Glutamatergic neuron (in vitro differentiated cells): Measurements from ENCODE around the gene CCDC86. TPM values are rescaled to one million over a fixed set of nuclear protein-coding genes. Genes with fewer than 3 reads are reported as not detected.
A peak's percentile ranks its signal among the peaks of the same experiment; 100 is the strongest.

Source experiments
- DNase-seq: peaks from one replicate; pipeline ENCODE4 v3.0.0; 2022
- H3K27ac Mint-ChIP-seq: one replicate; pipeline ENCODE4 v1.8.0; 2020; ENCODE audit warnings: mild to moderate bottlenecking, mixed read lengths, inconsistent platforms; ENCODE audit not compliant: unreplicated experiment
- H3K27me3 Mint-ChIP-seq: one replicate; pipeline ENCODE4 v1.8.0; 2020; ENCODE audit warnings: mild to moderate bottlenecking, moderate library complexity, mixed read lengths, inconsistent platforms; ENCODE audit not compliant: unreplicated experiment
- H3K36me3 Mint-ChIP-seq: one replicate; pipeline ENCODE4 v1.8.0; 2020; ENCODE audit warnings: mild to moderate bottlenecking, mixed read lengths, inconsistent platforms; ENCODE audit not compliant: unreplicated experiment
- H3K4me1 Mint-ChIP-seq: one replicate; pipeline ENCODE4 v1.8.0; 2020; ENCODE audit warnings: mild to moderate bottlenecking, low read depth, mixed read lengths, inconsistent platforms; ENCODE audit not compliant: unreplicated experiment
- H3K4me3 Mint-ChIP-seq: one replicate; pipeline ENCODE4 v1.8.0; 2020; ENCODE audit warnings: mild to moderate bottlenecking, mixed read lengths, inconsistent platforms; ENCODE audit not compliant: unreplicated experiment
- H3K9me3 Mint-ChIP-seq: one replicate; pipeline ENCODE4 v1.8.0; 2020; ENCODE audit warnings: mild to moderate bottlenecking, moderate library complexity, mixed read lengths, inconsistent platforms; ENCODE audit not compliant: unreplicated experiment
- CTCF ChIP-seq: fragments of 200-600 bp; sonication (generic); IDR thresholded peaks from one replicate; pipeline ENCODE4 v1.5.0; 2021; ENCODE audit not compliant: partially characterized antibody, unreplicated experiment
- total RNA-seq: library from RNA; stranded (reverse); fragmentation: NEBNext Ultra II Directional; extraction: Animal tissue kit (Norgen Biotek cat#: 25700); gene quantifications from one replicate; pipeline ENCODE4 v1.2.1, GENCODE V29; 2021; ENCODE audit not compliant: unreplicated experiment

The CCDC86 gene
- total RNA-seq, 1 donor from 2014 or later, result 12.7 TPM

- Mint-ChIP-seq H3K36me3 (peaks cover 7% of the 10 kb centered on the region), H3K9me3 (peaks cover 2% of the 10 kb centered on the region), H3K27me3 (peaks cover 7% of the 10 kb centered on the region), H3K4me3 (no peak overlapping the region), H3K4me1 (peaks cover 4% of the 10 kb centered on the region), H3K27ac (no peak overlapping the region)
- TF ChIP-seq CTCF, result no peak
- no peak for DNase-seq
Observed at GRCh38 chr11:60858236-60858635, 16.3 kb downstream of the CCDC86 start.

- Mint-ChIP-seq H3K4me1 (peaks cover 4% of the 10 kb centered on the region), H3K9me3 (peaks cover 2% of the 10 kb centered on the region), H3K27ac (no peak overlapping the region), H3K36me3 (peaks cover 7% of the 10 kb centered on the region), H3K27me3 (peaks cover 7% of the 10 kb centered on the region), H3K4me3 (no peak overlapping the region)
- DNase-seq, result no peak
- TF ChIP-seq CTCF, result no peak
Observed at GRCh38 chr11:60858731-60859464, 17.0 kb downstream of the CCDC86 start.

- peaks cover 7% of the 10 kb centered on the region for H3K36me3 Mint-ChIP-seq
- H3K9me3 Mint-ChIP-seq, result peaks cover 2% of the 10 kb centered on the region
- H3K27me3 Mint-ChIP-seq, result peaks cover 5% of the 10 kb centered on the region
Observed at GRCh38 chr11:60859616-60860250, 17.8 kb downstream of the CCDC86 start.

GRCh38 chr11:60860943-60861342 is 19.0 kb downstream of the CCDC86 start:
- Mint-ChIP-seq H3K27ac (peak overlapping the region; percentile 77), H3K9me3 (peaks cover 2% of the 10 kb centered on the region), H3K27me3 (peaks cover 5% of the 10 kb centered on the region), H3K4me3 (no peak overlapping the region), H3K36me3 (peaks cover 7% of the 10 kb centered on the region), H3K4me1 (peaks cover 1% of the 10 kb centered on the region)
- peak; percentile 70 for DNase-seq
- TF ChIP-seq CTCF, result no peak

More at GRCh38 chr11:60859616-60860250, 17.8 kb downstream of the CCDC86 start:
- DNase-seq, result no peak
- H3K27ac Mint-ChIP-seq, result no peak overlapping the region
- TF ChIP-seq CTCF, result no peak
- no peak overlapping the region for H3K4me3 Mint-ChIP-seq
- peaks cover 4% of the 10 kb centered on the region for H3K4me1 Mint-ChIP-seq

- peaks cover 2% of the 10 kb centered on the region for H3K9me3 Mint-ChIP-seq
Observed at GRCh38 chr11:60862171-60862570, 20.3 kb downstream of the CCDC86 start.

More at GRCh38 chr11:60862171-60862570, 20.3 kb downstream of the CCDC86 start:
- H3K36me3 Mint-ChIP-seq, result peaks cover 7% of the 10 kb centered on the region
- no peak for DNase-seq
- no peak overlapping the region for H3K4me3 Mint-ChIP-seq
- peak overlapping the region; percentile 54 for H3K27ac Mint-ChIP-seq
- no peak for TF ChIP-seq CTCF
- H3K27me3 Mint-ChIP-seq, result peaks cover 5% of the 10 kb centered on the region
- H3K4me1 Mint-ChIP-seq, result peaks cover 1% of the 10 kb centered on the region
